Fibroblast of lung (primary cell): Measurements from ENCODE around the gene CAPN15.

Source experiments
- CTCF ChIP-seq, 2 donors: IDR thresholded peaks in 1 of 2; conservative IDR thresholded peaks in 1 of 2; 1 replicate in 1 of 2; 2 replicates in 1 of 2; pipeline ENCODE4 v1.5.1; 2011 to 2012; ENCODE audit warnings: low read length in 2 of 2, control low read depth in 1 of 2, inconsistent platforms in 1 of 2, low read depth in 1 of 2, mild to moderate bottlenecking in 1 of 2
- EZH2 ChIP-seq: IDR thresholded peaks from 2 replicates; pipeline ENCODE4 v1.5.1; 2012; ENCODE audit warnings: low read length, control low read depth, mild to moderate bottlenecking; ENCODE audit errors: missing control alignments

- TF ChIP-seq EZH2: peak; percentile 97
- no peak for TF ChIP-seq CTCF (conservative IDR thresholded peaks at IDR 0.05 in 1 of 2, IDR thresholded peaks at IDR 0.05 in 1 of 2; ENCODE audit: low read depth in 1 of 2, low read length in 2 of 2)
Observed at GRCh38 chr16:559411-560203, 32.1 kb downstream of the CAPN15 start.
